Measurements from ENCODE around the gene TMPRSS11B.

The TMPRSS11B gene

GRCh38 chr4:68278029-68278428, 32.5 kb upstream of the TMPRSS11B start:
- no peaks in the 10 kb centered on the region for H3K9me3 ChIP-seq (ENCODE audit: control insufficient read depth, insufficient read depth, low read length)
- H3K27me3 ChIP-seq (ENCODE audit: control insufficient read depth, low read length): peaks cover 7% of the 10 kb centered on the region
- no peaks in the 10 kb centered on the region for H3K36me3 ChIP-seq (ENCODE audit: control insufficient read depth, low read length)
- no peaks in the 10 kb centered on the region for H4K20me1 ChIP-seq (ENCODE audit: control insufficient read depth, insufficient read depth, low read depth, low read length)
- H3K4me3 ChIP-seq (ENCODE audit: low read length): no peak overlapping the region
- H3F3A ChIP-seq (ENCODE audit: control insufficient read depth, insufficient read depth): no peaks in the 10 kb centered on the region
- H3K4me2 ChIP-seq (ENCODE audit: low read length): no peak overlapping the region
- H3K4me1 ChIP-seq (ENCODE audit: control insufficient read depth, low read length): no peaks in the 10 kb centered on the region
- H3K79me2 ChIP-seq (ENCODE audit: control insufficient read depth, low read length): no peaks in the 10 kb centered on the region
- TF ChIP-seq CTCF (IDR thresholded peaks at IDR 0.05; ENCODE audit: low read depth, low read length, poor library complexity, severe bottlenecking) (no peak), EZH2phosphoT487 (IDR thresholded peaks at IDR 0.05; ENCODE audit: borderline replicate concordance, low read length) (no peak)
- no peaks in the 10 kb centered on the region for H3K9me2 ChIP-seq (replicated peaks; ENCODE audit: control insufficient read depth, low read length)
- no peak overlapping the region for H3K27ac ChIP-seq (ENCODE audit: low read depth, low read length)

GRCh38 chr4:68277627-68278026, 32.1 kb upstream of the TMPRSS11B start:
- H3K27me3 ChIP-seq (ENCODE audit: control insufficient read depth, low read length): peaks cover 10% of the 10 kb centered on the region
- H3K4me1 ChIP-seq (ENCODE audit: control insufficient read depth, low read length): no peaks in the 10 kb centered on the region
- no peaks in the 10 kb centered on the region for H3K36me3 ChIP-seq (ENCODE audit: control insufficient read depth, low read length)
- H3K27ac ChIP-seq (ENCODE audit: low read depth, low read length): no peak overlapping the region
- no peak overlapping the region for H3K4me3 ChIP-seq (ENCODE audit: low read length)
- H3K79me2 ChIP-seq (ENCODE audit: control insufficient read depth, low read length): no peaks in the 10 kb centered on the region
- no peaks in the 10 kb centered on the region for H3K9me2 ChIP-seq (replicated peaks; ENCODE audit: control insufficient read depth, low read length)
- H3K9me3 ChIP-seq (ENCODE audit: control insufficient read depth, insufficient read depth, low read length): no peaks in the 10 kb centered on the region
- no peaks in the 10 kb centered on the region for H3F3A ChIP-seq (ENCODE audit: control insufficient read depth, insufficient read depth)
- TF ChIP-seq EZH2phosphoT487 (IDR thresholded peaks at IDR 0.05; ENCODE audit: borderline replicate concordance, low read length) (no peak), CTCF (IDR thresholded peaks at IDR 0.05; ENCODE audit: low read depth, low read length, poor library complexity, severe bottlenecking) (no peak)
- H4K20me1 ChIP-seq (ENCODE audit: control insufficient read depth, insufficient read depth, low read depth, low read length): no peaks in the 10 kb centered on the region
- H3K4me2 ChIP-seq (ENCODE audit: low read length): no peak overlapping the region

GRCh38 chr4:68272860-68273259, 27.4 kb upstream of the TMPRSS11B start:
- Histone ChIP-seq H3K4me2 (ENCODE audit: low read length) (no peak overlapping the region), H3K36me3 (ENCODE audit: control insufficient read depth, low read length) (no peaks in the 10 kb centered on the region), H3K4me1 (ENCODE audit: control insufficient read depth, low read length) (no peaks in the 10 kb centered on the region), H4K20me1 (ENCODE audit: control insufficient read depth, insufficient read depth, low read depth, low read length) (no peaks in the 10 kb centered on the region), H3K9me2 (replicated peaks; ENCODE audit: control insufficient read depth, low read length) (no peaks in the 10 kb centered on the region), H3F3A (ENCODE audit: control insufficient read depth, insufficient read depth) (no peaks in the 10 kb centered on the region), H3K79me2 (ENCODE audit: control insufficient read depth, low read length) (no peaks in the 10 kb centered on the region), H3K27ac (ENCODE audit: low read depth, low read length) (no peak overlapping the region), H3K4me3 (ENCODE audit: low read length) (no peak overlapping the region), H3K9me3 (ENCODE audit: control insufficient read depth, insufficient read depth, low read length) (no peaks in the 10 kb centered on the region), H3K27me3 (ENCODE audit: control insufficient read depth, low read length) (peaks cover 16% of the 10 kb centered on the region)
- TF ChIP-seq EZH2phosphoT487 (IDR thresholded peaks at IDR 0.05; ENCODE audit: borderline replicate concordance, low read length) (no peak), CTCF (IDR thresholded peaks at IDR 0.05; ENCODE audit: low read depth, low read length, poor library complexity, severe bottlenecking) (no peak)

GRCh38 chr4:68272380-68272779, 26.9 kb upstream of the TMPRSS11B start:
- Histone ChIP-seq H3K79me2 (ENCODE audit: control insufficient read depth, low read length) (no peaks in the 10 kb centered on the region), H3K36me3 (ENCODE audit: control insufficient read depth, low read length) (no peaks in the 10 kb centered on the region), H3K27me3 (ENCODE audit: control insufficient read depth, low read length) (peaks cover 16% of the 10 kb centered on the region), H3K9me2 (replicated peaks; ENCODE audit: control insufficient read depth, low read length) (no peaks in the 10 kb centered on the region), H4K20me1 (ENCODE audit: control insufficient read depth, insufficient read depth, low read depth, low read length) (no peaks in the 10 kb centered on the region), H3K4me1 (ENCODE audit: control insufficient read depth, low read length) (no peaks in the 10 kb centered on the region), H3F3A (ENCODE audit: control insufficient read depth, insufficient read depth) (no peaks in the 10 kb centered on the region), H3K4me2 (ENCODE audit: low read length) (peak overlapping the region; percentile 37), H3K9me3 (ENCODE audit: control insufficient read depth, insufficient read depth, low read length) (no peaks in the 10 kb centered on the region), H3K27ac (ENCODE audit: low read depth, low read length) (no peak overlapping the region), H3K4me3 (ENCODE audit: low read length) (peak overlapping the region; percentile 15; the same call in 1 of the 2 replicates)
- no peak for TF ChIP-seq EZH2phosphoT487 (IDR thresholded peaks at IDR 0.05; ENCODE audit: borderline replicate concordance, low read length)
- no peak for TF ChIP-seq CTCF (IDR thresholded peaks at IDR 0.05; ENCODE audit: low read depth, low read length, poor library complexity, severe bottlenecking)
